Measurements from ENCODE around the gene ZNF385D.

DNA sequence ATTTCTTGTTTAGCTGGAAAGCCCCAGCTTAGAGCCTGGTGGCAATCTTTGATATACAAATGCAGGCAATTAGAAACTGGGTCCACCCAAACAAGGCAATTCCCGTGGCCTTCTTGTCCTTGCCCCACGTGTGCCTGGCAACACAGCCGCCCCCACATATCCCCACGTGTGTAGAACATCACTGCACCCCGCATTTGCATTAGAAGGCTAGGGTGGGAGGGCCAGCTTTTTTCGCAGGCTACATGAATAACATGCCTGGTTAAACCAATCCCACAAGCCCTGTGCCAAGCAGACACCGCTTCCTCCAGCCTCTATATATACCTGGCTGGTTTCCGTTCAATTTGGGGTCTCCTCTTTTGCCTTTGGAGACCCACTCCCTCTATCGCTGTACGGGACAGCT, 250.2 kb downstream of the ZNF385D start:
- TF ChIP-seq CTCF (IDR thresholded peaks at IDR 0.05) (no peak), POLR2A (IDR thresholded peaks at IDR 0.05) (no peak)

All from testis (tissue), 2 donors.